ENCODE data around the gene CMSS1.
"Not testable (repeated sequence)": the region's sequence is repeated elsewhere in the genome, so short reads cannot be mapped to it uniquely, and the experiment has no call there.

CMSS1 gene

GRCh38 chr3:100024520-100025303 lies 207.1 kb downstream of the CMSS1 start:
- no peak for DNase-seq (ENCODE audit: low spot score)

GRCh38 chr3:100027321-100027720 lies 209.7 kb downstream of the CMSS1 start:
- DNase-seq (ENCODE audit: low spot score), result no peak

GRCh38 chr3:100029052-100029451 lies 211.4 kb downstream of the CMSS1 start:
- no peak for DNase-seq (ENCODE audit: low spot score)

- no peak for DNase-seq (ENCODE audit: low spot score)
These were observed 212.0 kb downstream of the CMSS1 start for GRCh38 chr3:100029689-100030088.

GRCh38 chr3:100030346-100030745 lies 212.7 kb downstream of the CMSS1 start:
- no peak for DNase-seq (ENCODE audit: low spot score)

GRCh38 chr3:100030914-100031425 lies 213.3 kb downstream of the CMSS1 start:
- no peak for DNase-seq (ENCODE audit: low spot score)

GRCh38 chr3:100032243-100032642 lies 214.6 kb downstream of the CMSS1 start:
- no peak for DNase-seq (ENCODE audit: low spot score)

GRCh38 chr3:100033184-100033583 lies 215.5 kb downstream of the CMSS1 start:
- no peak for DNase-seq (ENCODE audit: low spot score)

GRCh38 chr3:100033903-100034471 lies 216.3 kb downstream of the CMSS1 start:
- no peak for DNase-seq (ENCODE audit: low spot score)

GRCh38 chr3:100039075-100039474 lies 221.4 kb downstream of the CMSS1 start:
- no peak for DNase-seq (ENCODE audit: low spot score)

GRCh38 chr3:100040451-100041225 lies 223.0 kb downstream of the CMSS1 start:
- DNase-seq (ENCODE audit: low spot score), result no peak

GRCh38 chr3:100041328-100041749 lies 223.7 kb downstream of the CMSS1 start:
- DNase-seq (ENCODE audit: low spot score), result no peak

- no peak for DNase-seq (ENCODE audit: low spot score)
These were observed 224.7 kb downstream of the CMSS1 start for GRCh38 chr3:100042166-100042981.

GRCh38 chr3:100043271-100043670 lies 225.6 kb downstream of the CMSS1 start:
- no peak for DNase-seq (ENCODE audit: low spot score)

GRCh38 chr3:100044369-100044768 lies 226.7 kb downstream of the CMSS1 start:
- no peak for DNase-seq (ENCODE audit: low spot score)

GRCh38 chr3:100045696-100046095 lies 228.0 kb downstream of the CMSS1 start:
- DNase-seq (ENCODE audit: low spot score), result no peak

GRCh38 chr3:100046986-100047385 lies 229.3 kb downstream of the CMSS1 start:
- no peak for DNase-seq (ENCODE audit: low spot score)

- DNase-seq (ENCODE audit: low spot score), result no peak
These were observed 229.9 kb downstream of the CMSS1 start for GRCh38 chr3:100047455-100048141.

- no peak for DNase-seq (ENCODE audit: low spot score)
These were observed 230.6 kb downstream of the CMSS1 start for GRCh38 chr3:100048248-100048647.

GRCh38 chr3:100051513-100051912 lies 233.9 kb downstream of the CMSS1 start:
- not testable (repeated sequence) for DNase-seq (ENCODE audit: low spot score)

GRCh38 chr3:100053951-100054620 lies 236.4 kb downstream of the CMSS1 start:
- DNase-seq (ENCODE audit: low spot score), result peak; percentile 35

All from HuH-7 (cell line).